HG03159 (cell line): ENCODE data around the gene ARSB.

Experiments used
- ATAC-seq: cut with Tn5 transposase; IDR thresholded peaks from one replicate; pipeline ENCODE4 v1.9.1; 2021; ENCODE audit warnings: mild to moderate bottlenecking, moderate library complexity; ENCODE audit not compliant: unreplicated experiment

ARSB gene

GRCh38 chr5:78760366-78760765 lies 224.7 kb downstream of the ARSB start:
- no peak for ATAC-seq

- ATAC-seq: peak; percentile 72
Observed at GRCh38 chr5:78758169-78758839, 226.8 kb downstream of the ARSB start.

GRCh38 chr5:78757269-78758053 lies 227.6 kb downstream of the ARSB start:
- no peak for ATAC-seq

GRCh38 chr5:78756858-78757257 lies 228.3 kb downstream of the ARSB start:
- no peak for ATAC-seq

- no peak for ATAC-seq
Observed at GRCh38 chr5:78755822-78756429, 229.2 kb downstream of the ARSB start.

- no peak for ATAC-seq
Observed at GRCh38 chr5:78754655-78755054, 230.5 kb downstream of the ARSB start.

GRCh38 chr5:78753093-78753531 lies 232.0 kb downstream of the ARSB start:
- no peak for ATAC-seq

GRCh38 chr5:78751872-78752271 lies 233.2 kb downstream of the ARSB start:
- no peak for ATAC-seq

GRCh38 chr5:78750281-78750680 lies 234.8 kb downstream of the ARSB start:
- ATAC-seq: no peak

- no peak for ATAC-seq
Observed at GRCh38 chr5:78747705-78748359, 237.3 kb downstream of the ARSB start.

GRCh38 chr5:78747055-78747454 lies 238.1 kb downstream of the ARSB start:
- ATAC-seq: no peak

- ATAC-seq: no peak
Observed at GRCh38 chr5:78746021-78746770, 238.9 kb downstream of the ARSB start.

- no peak for ATAC-seq
Observed at GRCh38 chr5:78744951-78745534, 240.1 kb downstream of the ARSB start.

GRCh38 chr5:78741019-78741418 lies 244.1 kb downstream of the ARSB start:
- ATAC-seq: no peak

GRCh38 chr5:78738693-78739300 lies 246.3 kb downstream of the ARSB start:
- no peak for ATAC-seq

GRCh38 chr5:78738104-78738503 lies 247.0 kb downstream of the ARSB start:
- ATAC-seq: no peak

- no peak for ATAC-seq
Observed at GRCh38 chr5:78735834-78736463, 249.2 kb downstream of the ARSB start.

GRCh38 chr5:78734950-78735349 lies 250.2 kb downstream of the ARSB start:
- no peak for ATAC-seq

- ATAC-seq: no peak
Observed at GRCh38 chr5:78734094-78734845, 250.8 kb downstream of the ARSB start.
